Activated CD4-positive, alpha-beta T cell treated with anti-CD3 and anti-CD28 coated beads for 36 hours (primary cell): ENCODE results near the gene IFNE. TPM values are rescaled to one million over a fixed set of nuclear protein-coding genes. Genes with fewer than 3 reads are reported as not detected.

Experiments used
- ATAC-seq: fragments of 200-7000 bp; cut with Tn5 transposase; one replicate; pipeline ENCODE4 v1.10.0; 2021; ENCODE audit warnings: mild to moderate bottlenecking, moderate library complexity
- CTCF ChIA-PET: fragments of 350-600 bp; sonication (Branson Sonifier 250); formaldehyde crosslinking; loops from one replicate; lab custom pipeline; 2021; ENCODE audit warnings: antibody characterized with exemption; lab: Charles Lee
- POLR2A ChIA-PET: fragments of 350-600 bp; sonication (Branson Sonifier 250); formaldehyde crosslinking; loops from one replicate; lab custom pipeline; 2021; ENCODE audit warnings: antibody characterized with exemption, inconsistent platforms; lab: Charles Lee
- DNase-seq: peaks from one replicate; pipeline ENCODE4 v3.0.0-alpha.2; 2020
- H3K27ac Mint-ChIP-seq: one replicate; pipeline ENCODE4 v1.8.0; 2021; ENCODE audit warnings: mixed read lengths
- H3K27me3 Mint-ChIP-seq: one replicate; pipeline ENCODE4 v1.8.0; 2021; ENCODE audit warnings: mixed read lengths
- H3K36me3 Mint-ChIP-seq: one replicate; pipeline ENCODE4 v1.8.0; 2021; ENCODE audit warnings: low read depth, mixed read lengths
- H3K4me1 Mint-ChIP-seq: one replicate; pipeline ENCODE4 v1.8.0; 2021; ENCODE audit warnings: mixed read lengths
- H3K4me3 Mint-ChIP-seq: one replicate; pipeline ENCODE4 v1.8.0; 2021; ENCODE audit warnings: mild to moderate bottlenecking, moderate library complexity, mixed read lengths
- H3K9me3 Mint-ChIP-seq: one replicate; pipeline ENCODE4 v1.8.0; 2021; ENCODE audit warnings: low read depth, mixed read lengths
- intact Hi-C, 2 experiments: fragments of 100-400 bp; cut with DNase I in 1 of 2; cut with micrococcal nuclease in 1 of 2; formaldehyde crosslinking; loops; one replicate each; pipeline versions ENCODE4 v1.14.2 to v1.15.1; 2022 to 2024; cut with DNase I, micrococcal nuclease
- total RNA-seq, 2 experiments: library from RNA; stranded (reverse); gene quantifications; one replicate each; pipeline ENCODE4 v1.2.3, GENCODE V29; 2021

The IFNE gene
- total RNA-seq, 2 experiments from 2014 or later = not detected

DNA sequence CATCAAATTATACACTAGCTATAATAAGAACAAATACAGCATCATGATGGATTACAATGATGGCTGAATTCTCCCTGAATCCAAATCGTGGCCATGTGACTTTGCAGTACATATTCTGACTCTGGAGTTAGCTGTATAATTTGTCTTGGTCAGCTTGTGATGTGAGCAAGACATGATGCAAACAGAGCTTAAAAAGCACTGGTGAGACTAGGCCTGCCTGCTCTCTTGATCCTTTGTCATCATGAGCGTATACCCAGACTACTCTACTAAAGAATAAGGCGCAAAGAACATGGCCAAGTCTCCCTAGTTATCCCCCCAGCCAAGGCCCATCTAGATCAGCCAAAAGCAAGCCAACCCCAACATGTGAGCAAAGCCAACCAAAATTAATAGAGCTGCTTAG is 34.7 kb upstream of the IFNE start:
- H3K27me3 Mint-ChIP-seq = no peaks in the 10 kb centered on the region
- peaks cover 4% of the 10 kb centered on the region for H3K36me3 Mint-ChIP-seq
- ChIA-PET CTCF (no interaction called here), POLR2A (no interaction called here)
- ATAC-seq = no peak
- H3K4me3 Mint-ChIP-seq = no peak overlapping the region
- peaks cover 3% of the 10 kb centered on the region for H3K9me3 Mint-ChIP-seq
- no peaks in the 10 kb centered on the region for H3K4me1 Mint-ChIP-seq
- intact Hi-C loops = no loop called here
- DNase-seq = no peak
- H3K27ac Mint-ChIP-seq = no peak overlapping the region

DNA sequence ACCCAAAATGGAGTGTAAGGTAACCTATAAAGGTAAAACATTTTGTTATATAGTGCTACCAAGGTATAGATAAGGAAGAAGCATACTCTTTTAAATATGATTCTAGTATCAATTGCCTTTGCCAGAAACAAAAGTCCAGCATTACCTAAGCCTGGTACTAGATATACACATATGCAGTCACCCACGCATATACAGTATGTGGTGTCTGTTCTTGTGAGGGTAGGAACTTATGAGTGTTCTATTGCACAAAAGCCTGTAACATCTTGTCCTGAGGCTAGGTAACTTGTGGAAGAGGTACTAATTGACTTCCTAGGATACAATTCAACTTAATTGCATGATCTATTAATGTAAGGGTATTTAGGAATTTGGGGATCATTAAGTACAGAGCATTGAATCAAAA is 31.3 kb upstream of the IFNE start:
- DNase-seq = no peak
- Mint-ChIP-seq H3K27ac (no peak overlapping the region), H3K36me3 (no peaks in the 10 kb centered on the region), H3K27me3 (no peaks in the 10 kb centered on the region), H3K9me3 (no peaks in the 10 kb centered on the region), H3K4me1 (no peaks in the 10 kb centered on the region), H3K4me3 (no peak overlapping the region)
- ChIA-PET CTCF (no interaction called here), POLR2A (no interaction called here)
- intact Hi-C loops = no loop called here
- ATAC-seq = no peak

DNA sequence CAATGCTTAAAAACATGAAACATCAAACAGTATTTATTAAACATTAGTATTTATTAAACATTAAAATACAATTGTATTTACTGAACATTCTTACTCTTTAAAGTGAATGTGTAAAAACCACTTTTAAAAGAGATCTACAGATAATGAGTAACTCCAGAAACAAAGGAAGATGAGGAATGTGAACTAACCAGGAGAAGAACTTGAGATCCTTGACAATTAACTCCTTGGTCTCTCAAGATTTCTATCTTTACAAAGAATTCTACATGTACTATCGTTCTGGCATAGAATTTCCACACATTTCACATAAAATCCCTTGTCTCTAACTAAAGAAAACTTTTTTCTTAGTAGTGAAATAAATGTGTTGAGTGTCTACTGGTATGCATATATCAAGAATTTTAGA is 28.7 kb upstream of the IFNE start:
- CTCF ChIA-PET = interaction anchor here (1.6 kb wide), 1 partner anchor 11 kb away, joined by 4 read pairs; no protein-coding TSS in a partner anchor
- no peaks in the 10 kb centered on the region for H3K9me3 Mint-ChIP-seq
- POLR2A ChIA-PET = no interaction called here
- no peak overlapping the region for H3K27ac Mint-ChIP-seq
- H3K27me3 Mint-ChIP-seq = no peaks in the 10 kb centered on the region
- DNase-seq = no peak
- intact Hi-C loops = no loop called here
- H3K4me1 Mint-ChIP-seq = peaks cover 7% of the 10 kb centered on the region
- no peaks in the 10 kb centered on the region for H3K36me3 Mint-ChIP-seq
- no peak for ATAC-seq
- H3K4me3 Mint-ChIP-seq = no peak overlapping the region

DNA sequence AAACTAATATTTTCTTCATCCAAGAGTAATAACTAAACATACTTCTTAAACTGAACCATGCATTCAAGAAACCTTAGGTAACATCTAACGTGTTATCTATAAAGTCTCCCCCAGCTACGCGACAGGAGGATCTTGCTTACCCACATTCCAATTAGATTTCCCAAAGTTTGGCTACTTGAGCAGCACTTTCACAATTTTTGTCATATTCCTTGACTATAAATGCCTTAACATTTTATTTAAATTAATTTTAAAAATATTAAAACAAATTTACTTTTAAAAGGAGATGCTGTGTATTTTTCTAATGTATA is 25.3 kb upstream of the IFNE start:
- ATAC-seq (no peak), DNase-seq (no peak)
- Mint-ChIP-seq H3K36me3 (no peaks in the 10 kb centered on the region), H3K4me3 (no peak overlapping the region), H3K9me3 (no peaks in the 10 kb centered on the region), H3K27me3 (no peaks in the 10 kb centered on the region), H3K4me1 (peaks cover 7% of the 10 kb centered on the region), H3K27ac (no peak overlapping the region)
- intact Hi-C loops = no loop called here
- ChIA-PET POLR2A (no interaction called here), CTCF (no interaction called here)

DNA sequence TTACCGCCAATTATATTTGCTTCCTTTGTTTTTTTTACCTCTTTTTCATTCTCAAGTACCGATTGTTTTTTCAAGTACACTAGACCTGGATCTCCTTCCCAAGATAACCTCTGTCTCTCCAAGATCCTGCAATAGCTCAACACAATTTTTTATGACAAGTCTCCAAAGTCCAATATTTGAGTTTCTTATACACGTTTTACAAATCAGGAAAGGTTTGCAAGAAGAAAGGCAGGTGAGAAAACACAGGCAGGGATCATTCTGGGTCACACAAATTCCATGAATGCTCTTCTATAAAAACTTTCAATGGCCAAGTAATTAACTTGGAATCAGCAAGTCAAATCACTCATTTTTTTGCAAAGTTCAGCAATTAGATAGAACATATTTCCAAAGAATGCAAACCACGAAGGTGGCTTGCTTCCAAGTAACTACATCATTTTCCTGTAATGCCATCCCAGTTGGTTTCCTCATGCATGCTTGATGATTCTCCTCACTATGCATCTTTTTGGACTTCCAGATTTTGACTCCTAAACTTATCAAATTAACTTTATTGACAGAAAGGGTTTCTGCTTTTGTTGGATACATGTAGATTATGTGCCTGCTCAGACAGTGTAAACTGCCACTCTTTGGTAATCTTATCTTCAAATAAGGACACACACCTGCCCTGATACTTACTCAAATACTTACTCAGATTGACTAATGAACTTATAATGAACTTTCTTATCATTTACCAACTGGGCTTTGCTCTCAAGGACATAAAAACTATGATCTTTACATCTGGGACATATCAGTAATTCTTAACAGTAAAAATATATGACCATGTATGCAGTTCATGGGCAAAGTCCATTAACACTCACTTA is 24.7 kb upstream of the IFNE start:
- H3K4me3 Mint-ChIP-seq = no peak overlapping the region
- H3K9me3 Mint-ChIP-seq = no peaks in the 10 kb centered on the region
- CTCF ChIA-PET = no interaction called here

DNA sequence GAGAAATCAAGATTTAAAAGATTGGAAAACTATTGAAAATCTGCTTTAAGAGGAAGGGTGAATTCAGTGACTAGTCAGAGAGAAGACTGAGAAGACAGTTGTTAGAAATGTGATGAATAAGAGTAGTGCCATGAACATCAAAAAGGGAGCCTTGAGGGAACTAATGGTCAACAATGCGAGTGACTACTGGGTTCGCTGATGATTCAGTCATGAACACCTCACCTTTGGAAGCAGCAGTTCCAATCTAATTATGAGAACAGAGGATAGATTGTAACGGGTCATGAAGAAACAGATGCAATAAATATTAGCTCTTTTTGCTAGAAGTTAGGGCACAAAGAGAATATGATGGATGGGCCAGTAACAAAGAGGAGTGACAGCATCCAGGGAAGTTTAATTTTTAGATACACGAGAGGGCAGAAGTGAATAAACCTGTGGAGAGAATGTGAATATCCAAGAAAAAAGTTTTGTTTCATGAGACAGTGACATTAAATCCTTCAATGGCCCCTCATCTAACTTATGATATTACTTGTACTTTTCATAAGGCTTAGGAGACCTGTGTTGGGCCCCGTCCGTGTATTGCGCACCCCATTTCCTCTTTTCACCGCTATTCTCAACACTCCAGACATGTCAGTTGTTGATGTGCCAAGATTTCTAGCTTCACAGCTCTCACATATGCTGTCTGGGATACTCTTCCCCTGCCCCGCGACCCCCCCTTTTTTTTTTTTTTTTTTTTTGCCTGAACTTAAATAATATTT is 23.5 kb upstream of the IFNE start:
- Mint-ChIP-seq H3K4me1 (peaks cover 7% of the 10 kb centered on the region), H3K4me3 (no peak overlapping the region), H3K36me3 (no peaks in the 10 kb centered on the region), H3K27ac (no peak overlapping the region), H3K27me3 (no peaks in the 10 kb centered on the region), H3K9me3 (no peaks in the 10 kb centered on the region)
- ATAC-seq = no peak
- ChIA-PET POLR2A (interaction anchor here (0.6 kb wide), 1 partner anchor 202 kb away, joined by 5 read pairs; no protein-coding TSS in a partner anchor), CTCF (interaction anchor here (0.6 to 1.2 kb wide), 4 partner anchors 17 to 307 kb away, joined by 3 to 4 read pairs (median 3); no protein-coding TSS in a partner anchor)
- intact Hi-C loops = no loop called here
- no peak for DNase-seq

More for the DNA sequence above, 24.7 kb upstream of the IFNE start:
- DNase-seq (no peak), ATAC-seq (no peak)
- intact Hi-C loops = no loop called here
- no peaks in the 10 kb centered on the region for H3K27me3 Mint-ChIP-seq
- peaks cover 7% of the 10 kb centered on the region for H3K4me1 Mint-ChIP-seq
- H3K36me3 Mint-ChIP-seq = no peaks in the 10 kb centered on the region
- POLR2A ChIA-PET = no interaction called here
- H3K27ac Mint-ChIP-seq = no peak overlapping the region

DNA sequence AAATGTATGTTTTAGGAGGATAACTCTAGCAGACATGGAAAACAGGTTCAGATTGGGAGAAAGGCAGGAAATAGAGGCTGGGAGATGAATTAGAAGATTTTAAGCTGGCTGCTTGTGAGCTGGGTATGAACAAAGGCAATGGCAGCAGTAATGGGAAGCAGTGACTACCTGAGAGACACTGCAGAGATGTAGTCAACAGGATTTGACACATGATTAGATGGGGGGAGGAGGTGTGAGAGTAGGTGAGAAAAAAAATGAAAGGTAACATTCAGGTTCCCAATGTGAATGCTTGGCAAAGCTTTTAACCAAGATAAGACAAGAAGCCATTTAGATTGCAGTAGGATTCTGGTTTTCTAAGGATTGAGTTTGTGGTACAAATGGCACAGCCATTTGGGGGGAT is 22.8 kb upstream of the IFNE start:
- H3K4me1 Mint-ChIP-seq = peaks cover 7% of the 10 kb centered on the region
- no peaks in the 10 kb centered on the region for H3K27me3 Mint-ChIP-seq
- no peaks in the 10 kb centered on the region for H3K36me3 Mint-ChIP-seq
- DNase-seq (no peak), ATAC-seq (no peak)
- ChIA-PET POLR2A (no interaction called here), CTCF (interaction anchor here (0.6 to 1.2 kb wide), 3 partner anchors 18 to 307 kb away, joined by 3 to 4 read pairs (median 3); no protein-coding TSS in a partner anchor)
- H3K27ac Mint-ChIP-seq = no peak overlapping the region
- intact Hi-C loops = no loop called here
- H3K9me3 Mint-ChIP-seq = no peaks in the 10 kb centered on the region
- H3K4me3 Mint-ChIP-seq = no peak overlapping the region

DNA sequence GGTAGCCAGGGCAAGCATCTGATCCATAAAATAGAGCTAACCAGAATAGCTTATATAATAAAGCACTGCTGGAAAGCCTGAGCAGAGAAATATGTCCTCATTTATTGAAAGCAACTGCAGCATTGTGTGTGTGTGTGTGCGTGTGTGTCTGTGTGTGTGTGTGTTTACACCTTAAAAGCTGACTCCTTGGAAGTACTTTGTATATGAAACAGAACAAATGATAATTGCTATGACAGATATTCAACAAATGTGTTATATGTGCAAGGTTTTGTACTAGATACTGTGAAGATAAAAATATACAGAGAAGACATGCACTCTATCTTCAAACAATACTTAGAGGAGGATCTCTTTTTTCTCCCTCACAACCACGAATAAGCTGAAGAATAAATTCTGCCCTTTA is 22.0 kb upstream of the IFNE start:
- Mint-ChIP-seq H3K27ac (no peak overlapping the region), H3K27me3 (no peaks in the 10 kb centered on the region), H3K9me3 (no peaks in the 10 kb centered on the region), H3K4me3 (no peak overlapping the region), H3K36me3 (no peaks in the 10 kb centered on the region), H3K4me1 (peaks cover 7% of the 10 kb centered on the region)
- CTCF ChIA-PET = interaction anchor here (0.6 kb wide), 1 partner anchor 631 kb away, joined by 3 read pairs; no protein-coding TSS in a partner anchor
- POLR2A ChIA-PET = no interaction called here
- intact Hi-C loops = no loop called here
- ATAC-seq (no peak), DNase-seq (no peak)

DNA sequence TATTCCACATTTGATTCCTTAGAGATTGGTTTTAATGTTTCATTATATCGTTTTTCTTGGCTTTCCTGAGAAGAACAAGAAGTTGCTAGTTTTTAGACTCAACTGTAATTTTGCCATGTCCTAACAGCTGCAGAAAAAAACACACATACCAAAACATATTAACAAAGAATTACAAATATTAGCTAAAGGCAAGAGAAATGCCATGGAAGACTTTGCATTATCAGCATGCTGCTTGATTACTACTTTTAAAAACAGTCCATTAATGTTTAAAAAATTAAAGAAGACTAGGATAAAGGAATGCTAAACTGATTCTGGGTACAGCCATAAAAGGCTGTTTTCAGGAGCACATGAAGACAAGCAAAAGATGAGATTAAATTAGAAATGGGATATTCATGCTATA is 20.5 kb upstream of the IFNE start:
- intact Hi-C loops = no loop called here
- ATAC-seq = no peak
- POLR2A ChIA-PET = no interaction called here

DNA sequence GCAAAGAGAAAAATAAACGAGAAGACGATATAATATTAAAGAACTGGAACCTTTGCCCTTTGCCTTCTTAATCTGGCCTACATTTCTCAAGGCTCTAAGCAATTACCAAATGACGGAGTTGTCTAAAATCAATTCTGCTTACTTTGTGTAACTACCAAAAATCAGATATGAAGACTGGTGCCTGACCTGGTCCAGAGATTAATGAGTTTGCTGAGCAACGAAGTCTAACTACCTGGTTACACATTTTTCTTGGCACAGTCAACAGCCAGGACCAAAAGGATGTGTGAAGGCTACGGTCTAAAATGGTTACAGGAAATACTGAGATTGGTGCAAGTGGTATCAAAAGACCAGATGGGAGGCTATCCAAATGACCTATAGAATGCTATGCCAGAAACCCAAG is 17.8 kb upstream of the IFNE start:
- no peak overlapping the region for H3K4me3 Mint-ChIP-seq
- no peaks in the 10 kb centered on the region for H3K27me3 Mint-ChIP-seq
- H3K4me1 Mint-ChIP-seq = no peaks in the 10 kb centered on the region
- no peak overlapping the region for H3K27ac Mint-ChIP-seq
- ATAC-seq (no peak), DNase-seq (no peak)
- no peaks in the 10 kb centered on the region for H3K9me3 Mint-ChIP-seq
- no peaks in the 10 kb centered on the region for H3K36me3 Mint-ChIP-seq
- ChIA-PET CTCF (interaction anchor here (0.6 to 1.4 kb wide), 2 partner anchors 16 to 69 kb away, joined by 3 read pairs; no protein-coding TSS in a partner anchor), POLR2A (no interaction called here)
- intact Hi-C loops = no loop called here

More for the DNA sequence above, 20.5 kb upstream of the IFNE start:
- Mint-ChIP-seq H3K4me1 (peaks cover 7% of the 10 kb centered on the region), H3K9me3 (no peaks in the 10 kb centered on the region), H3K4me3 (no peak overlapping the region), H3K27me3 (no peaks in the 10 kb centered on the region), H3K27ac (no peak overlapping the region), H3K36me3 (no peaks in the 10 kb centered on the region)
- DNase-seq = no peak
- CTCF ChIA-PET = no interaction called here

DNA sequence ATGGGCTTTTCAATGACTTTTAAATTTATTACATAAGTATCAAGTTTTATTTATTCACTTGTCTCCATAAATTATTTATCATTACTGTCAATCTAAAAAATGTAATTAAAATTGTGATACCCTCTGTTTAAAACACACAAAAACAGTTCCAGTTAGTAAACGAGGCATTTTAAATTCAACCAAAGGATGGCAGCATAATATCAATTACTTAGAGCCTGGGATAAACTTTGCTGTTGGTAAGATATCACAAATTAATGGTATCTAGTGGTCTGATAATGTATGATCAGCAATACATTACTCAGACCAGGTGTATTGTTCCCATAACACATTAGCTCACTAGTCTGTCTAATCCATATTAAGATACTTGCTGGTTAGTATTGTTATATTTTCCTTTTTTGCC is 9.6 kb upstream of the IFNE start:
- no peak overlapping the region for H3K4me3 Mint-ChIP-seq
- ChIA-PET POLR2A (interaction anchor here (0.7 kb wide), 1 partner anchor 20 kb away, joined by 9 read pairs; no protein-coding TSS in a partner anchor), CTCF (interaction anchor here (0.9 to 1.7 kb wide), 4 partner anchors 26 to 546 kb away, joined by 3 to 6 read pairs (median 3); no protein-coding TSS in a partner anchor)

More for the DNA sequence above, 9.6 kb upstream of the IFNE start:
- no peaks in the 10 kb centered on the region for H3K4me1 Mint-ChIP-seq
- no peaks in the 10 kb centered on the region for H3K9me3 Mint-ChIP-seq
- no peak overlapping the region for H3K27ac Mint-ChIP-seq
- intact Hi-C loops = loop anchor here in 1 of 2 experiments (1.0 kb wide), 1 partner anchor 298 kb away; no protein-coding TSS in a partner anchor
- H3K27me3 Mint-ChIP-seq = peaks cover 8% of the 10 kb centered on the region
- DNase-seq (no peak), ATAC-seq (no peak)
- no peaks in the 10 kb centered on the region for H3K36me3 Mint-ChIP-seq
